DMS 273 (cell line): ENCODE data around the gene FXN.
A peak's percentile ranks its signal among the peaks of the same experiment; 100 is the strongest.

Experiments
- DNase-seq: peaks from one replicate; lab custom pipeline; 2025; ENCODE audit not compliant: unreplicated experiment; lab: John Stamatoyannopoulos, UW

FXN gene

GRCh38 chr9:69137311-69137710, 101.8 kb downstream of the FXN start:
- no peak for DNase-seq

GRCh38 chr9:69139596-69139995, 104.0 kb downstream of the FXN start:
- DNase-seq, result no peak

GRCh38 chr9:69140123-69140735, 104.7 kb downstream of the FXN start:
- no peak for DNase-seq

- DNase-seq, result no peak
Measured at GRCh38 chr9:69141851-69142250, 106.3 kb downstream of the FXN start.

- DNase-seq, result no peak
Measured at GRCh38 chr9:69143291-69143690, 107.7 kb downstream of the FXN start.

- DNase-seq, result no peak
Measured at GRCh38 chr9:69145144-69145715, 109.7 kb downstream of the FXN start.

- no peak for DNase-seq
Measured at GRCh38 chr9:69147041-69147834, 111.7 kb downstream of the FXN start.

- DNase-seq, result peak; percentile 76
Measured at GRCh38 chr9:69149321-69149807, 113.8 kb downstream of the FXN start.
